NCI-H146 treated with DMSO at 0.1 percent for 48 hours (cell line): ENCODE data around the gene LDLRAD4.

Source experiments
- DNase-seq: peaks from one replicate; lab custom pipeline; 2025; ENCODE audit not compliant: unreplicated experiment; lab: John Stamatoyannopoulos, UW

LDLRAD4 gene

GRCh38 chr18:13440277-13441248 lies 222.0 kb downstream of the LDLRAD4 start:
- peak; percentile 36 for DNase-seq

- no peak for DNase-seq
Observed at GRCh38 chr18:13441736-13442135, 223.2 kb downstream of the LDLRAD4 start.

DNA sequence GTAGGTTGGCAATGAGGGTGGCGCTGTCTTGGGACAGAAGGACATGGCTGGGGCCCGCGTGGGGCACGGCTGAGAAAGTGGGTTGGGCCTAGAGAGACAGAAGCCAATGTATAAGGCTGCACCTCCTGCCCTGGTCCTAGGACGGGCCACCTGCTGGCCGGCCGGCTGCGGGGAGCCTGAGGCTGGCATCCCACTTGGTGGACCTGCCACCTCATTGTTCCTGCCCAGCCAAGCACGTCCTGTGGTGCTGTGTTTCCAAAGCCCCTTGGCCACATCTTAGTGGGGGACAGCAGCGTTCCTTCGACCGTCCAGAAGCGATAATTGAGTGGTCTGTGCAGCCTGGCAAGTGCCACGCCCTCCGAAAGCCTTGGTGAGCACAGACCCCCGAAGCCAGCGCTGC lies 223.9 kb downstream of the LDLRAD4 start:
- DNase-seq: no peak

DNA sequence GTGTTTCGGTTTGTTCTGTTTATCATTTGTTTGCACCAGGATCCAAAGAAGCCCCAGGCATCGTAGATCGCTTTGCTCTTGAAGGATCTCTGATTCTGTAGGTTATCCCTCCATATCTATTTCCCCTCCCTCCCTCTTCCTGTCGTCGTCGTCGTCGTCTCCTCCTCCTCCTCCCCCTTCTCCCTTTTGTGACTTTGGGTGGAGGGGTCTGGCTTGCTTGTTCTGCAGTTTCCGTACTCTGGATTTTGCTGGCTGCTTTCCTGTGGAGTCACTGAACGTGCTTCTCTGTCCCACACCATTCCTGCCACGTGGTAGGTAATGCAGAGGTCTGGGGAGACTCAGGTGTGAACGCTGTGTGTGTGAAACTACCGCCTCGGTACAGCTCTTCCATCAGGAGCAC lies 225.0 kb downstream of the LDLRAD4 start:
- no peak for DNase-seq

DNA sequence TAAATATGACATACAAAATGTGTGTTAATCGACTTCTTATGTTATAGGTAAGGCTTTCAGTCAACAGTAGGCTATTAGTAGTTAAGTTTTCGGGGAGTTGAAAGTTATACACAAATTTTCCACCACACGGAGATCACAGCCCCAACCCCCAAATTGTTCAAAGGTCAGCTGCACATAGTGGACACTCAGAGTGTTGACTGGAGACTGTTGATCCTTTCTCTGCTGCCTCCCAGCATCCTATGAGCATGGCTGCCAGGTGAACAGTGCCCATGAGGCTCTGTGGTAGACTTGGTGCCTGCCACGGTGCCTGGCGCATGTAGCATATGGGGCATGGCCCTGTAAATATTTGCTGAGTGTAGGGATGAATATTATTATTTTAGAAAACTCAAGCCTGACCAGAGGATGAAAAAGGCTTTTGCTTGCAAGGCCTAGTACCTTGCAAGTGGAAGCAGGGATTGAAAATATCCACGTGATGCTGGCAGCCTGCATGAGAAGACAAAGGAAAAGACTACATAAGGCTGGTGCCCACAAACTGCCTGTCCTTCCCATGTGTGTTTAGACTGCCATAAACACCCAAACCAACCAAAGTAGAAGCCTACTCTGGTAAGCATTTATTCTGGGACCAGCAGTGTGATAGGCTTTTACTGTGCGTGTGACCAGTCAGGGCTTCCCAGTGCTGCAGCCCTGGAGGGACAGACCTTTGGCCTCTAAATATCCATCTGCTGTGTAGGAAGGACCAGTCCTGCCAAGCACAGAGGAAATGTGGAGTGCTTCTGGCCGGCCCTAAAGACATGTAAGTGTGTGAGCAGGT lies 226.1 kb downstream of the LDLRAD4 start:
- no peak for DNase-seq

- DNase-seq: no peak
Observed at GRCh38 chr18:13445241-13445897, 226.8 kb downstream of the LDLRAD4 start.

GRCh38 chr18:13446024-13446423 lies 227.5 kb downstream of the LDLRAD4 start:
- no peak for DNase-seq

DNA sequence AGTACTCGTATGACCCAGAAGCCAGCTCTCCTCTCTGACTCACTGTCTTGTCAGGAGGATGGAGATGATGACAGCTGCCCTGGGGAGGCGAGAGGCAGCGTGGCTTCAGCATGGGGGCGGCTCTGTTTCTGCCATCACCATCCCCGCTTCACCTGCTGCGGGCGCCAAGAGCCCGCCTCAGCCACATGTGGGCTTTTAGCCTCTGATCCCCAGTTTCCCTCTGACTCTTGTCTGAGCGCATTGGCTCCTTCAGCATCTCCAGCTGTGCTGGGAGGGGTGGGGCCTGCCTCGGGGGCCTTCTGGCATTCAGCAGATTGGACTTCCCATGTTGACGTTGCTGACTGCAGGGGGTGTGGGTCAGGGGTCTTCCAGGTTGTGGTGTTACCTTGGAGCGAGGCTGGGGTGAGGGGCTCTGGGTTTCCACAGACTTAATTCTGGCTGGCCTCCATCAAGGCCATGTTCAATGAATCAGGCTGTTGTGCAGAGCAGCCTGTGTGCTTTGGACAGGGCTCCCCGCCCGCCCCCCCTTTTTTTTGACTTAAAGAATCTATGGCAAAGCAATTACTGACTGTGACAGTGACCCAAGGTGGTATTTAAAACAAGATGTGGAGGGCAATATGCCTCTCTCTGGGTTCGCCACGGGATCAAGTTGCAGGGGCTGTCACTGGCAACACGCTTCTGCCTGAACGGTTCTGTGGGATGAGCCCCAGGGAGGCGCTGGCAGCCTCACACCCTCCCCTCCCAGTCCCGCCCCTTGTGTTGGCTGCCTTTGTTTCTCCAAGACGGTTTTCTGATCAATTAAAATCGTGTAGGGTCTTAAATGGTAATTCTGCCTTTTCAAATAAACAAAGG lies 228.3 kb downstream of the LDLRAD4 start:
- no peak for DNase-seq

DNA sequence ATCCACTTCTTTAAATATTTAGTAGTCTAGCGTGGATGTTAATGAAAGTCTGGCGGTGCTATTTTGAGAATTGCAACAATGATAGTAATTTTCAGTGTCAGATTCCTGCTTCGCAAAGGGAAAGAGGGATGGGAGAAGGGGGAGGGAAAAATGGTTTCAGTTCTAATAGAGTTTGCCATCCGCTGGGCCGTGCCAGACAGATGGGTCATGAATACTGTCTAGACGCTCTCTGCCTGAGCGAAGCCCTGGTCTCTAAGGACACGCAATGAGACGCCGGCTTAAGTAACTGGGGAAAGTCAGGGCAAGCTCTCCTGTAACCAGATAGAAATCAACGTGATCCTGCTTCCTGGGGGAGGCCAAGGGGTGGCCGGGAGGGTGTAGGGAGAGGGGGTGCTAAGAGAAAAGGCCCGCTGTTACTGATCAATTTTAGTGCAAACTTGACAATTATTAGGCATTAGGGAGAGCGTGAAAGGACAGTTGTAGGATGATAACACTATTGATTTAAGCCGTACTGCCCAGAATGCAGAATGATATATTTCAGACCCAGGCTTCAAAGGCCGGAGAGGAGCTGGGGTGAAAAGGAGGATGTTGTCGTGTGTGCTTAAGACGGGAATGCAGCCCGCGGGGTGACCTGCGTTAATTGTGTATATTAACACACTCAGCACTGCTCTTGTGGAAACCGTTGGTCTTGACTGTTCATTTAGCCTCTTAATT lies 229.2 kb downstream of the LDLRAD4 start:
- DNase-seq: no peak

DNA sequence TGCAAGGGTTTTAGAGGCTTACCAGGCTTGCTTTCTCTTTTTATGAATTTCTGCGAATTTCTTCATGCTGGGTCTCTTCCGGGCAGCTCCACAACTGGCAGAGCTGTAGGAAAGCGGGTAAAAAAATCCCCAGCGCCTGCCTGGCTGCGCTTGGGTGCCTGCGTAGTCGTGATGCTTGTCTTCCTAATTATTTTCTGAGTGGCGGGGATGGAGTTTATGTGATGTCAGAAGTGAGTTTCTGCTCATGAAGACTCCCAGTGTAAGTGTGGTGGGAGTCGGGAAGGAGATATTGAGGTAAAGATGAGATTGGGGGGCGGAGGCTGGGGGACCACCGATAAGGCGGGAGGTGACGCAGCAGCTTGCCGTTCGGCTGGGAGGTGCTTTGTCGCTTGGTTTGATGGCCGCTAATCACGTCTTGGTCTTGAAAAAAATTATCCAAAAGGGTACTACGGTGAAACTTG lies 229.8 kb downstream of the LDLRAD4 start:
- no peak for DNase-seq

- no peak for DNase-seq
Observed at GRCh38 chr18:13449651-13450050, 231.1 kb downstream of the LDLRAD4 start.

DNA sequence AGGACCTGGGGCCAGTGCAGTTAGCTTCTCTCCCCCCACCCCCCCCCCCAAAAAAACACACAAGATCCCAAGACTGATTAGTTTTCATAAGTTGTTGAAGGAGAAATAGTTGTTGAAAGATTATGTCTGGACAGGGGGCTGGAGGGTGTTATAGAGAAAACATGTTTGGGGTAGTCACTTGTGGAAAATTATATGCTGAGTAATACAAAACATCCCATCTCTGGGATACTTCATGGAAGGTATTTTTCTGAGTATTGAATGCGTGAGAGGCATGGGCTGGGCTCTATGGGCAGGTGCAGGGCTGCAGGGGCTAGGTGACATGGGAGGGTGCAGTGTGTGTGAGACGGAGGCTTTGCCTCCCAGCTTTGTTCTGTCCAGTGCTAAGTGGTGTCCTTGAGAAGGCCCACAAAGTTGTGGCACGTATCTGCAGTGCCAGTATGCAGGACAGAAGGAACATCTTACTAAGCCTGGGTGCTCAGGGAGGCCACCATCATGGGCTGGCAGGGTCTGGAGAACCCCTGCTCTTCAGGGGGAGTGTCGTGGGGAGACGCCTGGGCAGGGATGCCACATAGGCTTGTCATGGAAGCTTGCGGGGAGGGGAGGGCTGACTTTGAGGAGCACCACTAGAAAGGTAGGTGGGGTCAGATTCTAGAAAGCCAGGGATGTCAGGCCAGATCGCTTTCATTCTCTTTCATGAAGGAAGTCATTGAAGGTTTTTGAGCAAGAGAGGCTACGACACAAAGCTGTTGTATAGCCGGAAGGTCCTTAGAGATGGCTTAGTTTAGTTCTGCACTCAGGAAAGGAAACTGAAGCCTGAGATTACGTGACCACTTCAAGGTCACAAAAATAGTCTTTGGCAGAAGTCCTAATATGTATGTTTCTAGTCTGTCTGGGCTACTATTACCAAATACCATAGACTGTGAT lies 232.0 kb downstream of the LDLRAD4 start:
- no peak for DNase-seq

DNA sequence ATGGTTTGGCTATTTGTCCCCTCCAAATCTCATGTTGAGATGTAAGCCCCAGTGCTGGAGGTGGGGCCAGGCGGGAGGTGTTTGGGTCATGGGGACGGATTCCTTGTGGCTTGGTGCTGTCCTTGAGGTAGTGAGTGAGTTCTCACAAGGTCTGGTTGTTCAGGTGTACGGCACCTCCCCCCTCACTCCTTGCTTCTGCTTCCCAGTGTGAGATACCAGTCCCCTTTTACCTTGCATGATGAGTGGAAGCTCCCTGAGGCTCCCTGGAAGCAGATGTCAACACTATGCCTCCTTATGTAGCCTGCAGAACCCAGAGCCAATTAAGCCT lies 232.6 kb downstream of the LDLRAD4 start:
- no peak for DNase-seq

DNA sequence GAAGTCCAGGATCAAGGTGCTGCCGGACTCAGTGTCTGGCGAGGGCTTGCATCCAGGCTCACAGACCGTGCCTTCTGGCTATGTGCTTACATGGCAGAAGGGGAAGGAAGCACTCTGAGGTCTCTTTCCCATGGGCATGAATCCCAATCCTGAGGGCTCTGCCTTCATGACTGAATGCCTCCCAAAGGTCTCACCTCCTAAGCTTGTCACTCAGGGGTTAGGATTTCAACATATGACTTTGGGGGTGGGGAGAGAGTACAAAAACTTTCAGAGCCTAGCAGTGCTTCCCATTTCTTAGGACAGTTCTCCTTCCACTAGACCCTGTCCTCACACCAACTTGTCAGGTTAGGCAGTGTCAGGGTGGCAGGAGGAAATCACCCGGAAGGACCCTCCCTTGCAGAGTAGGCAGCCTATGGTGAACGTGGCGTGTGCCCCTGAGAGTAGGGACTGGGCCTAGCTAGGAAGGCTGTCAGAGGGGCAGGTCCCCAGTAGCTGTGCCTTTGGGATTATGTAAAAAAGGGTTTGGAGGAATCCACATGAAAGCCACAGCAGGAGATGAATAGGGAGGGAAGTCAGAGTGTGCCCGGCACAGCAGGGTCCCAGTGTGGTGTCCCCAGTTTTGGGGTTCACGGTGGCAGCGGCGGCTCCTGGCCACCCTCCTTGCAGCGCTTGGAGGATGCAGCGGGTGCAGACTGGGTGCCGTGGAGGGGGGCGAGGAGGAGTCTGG lies 233.3 kb downstream of the LDLRAD4 start:
- no peak for DNase-seq

GRCh38 chr18:13452388-13452811 lies 233.8 kb downstream of the LDLRAD4 start:
- DNase-seq: no peak

DNA sequence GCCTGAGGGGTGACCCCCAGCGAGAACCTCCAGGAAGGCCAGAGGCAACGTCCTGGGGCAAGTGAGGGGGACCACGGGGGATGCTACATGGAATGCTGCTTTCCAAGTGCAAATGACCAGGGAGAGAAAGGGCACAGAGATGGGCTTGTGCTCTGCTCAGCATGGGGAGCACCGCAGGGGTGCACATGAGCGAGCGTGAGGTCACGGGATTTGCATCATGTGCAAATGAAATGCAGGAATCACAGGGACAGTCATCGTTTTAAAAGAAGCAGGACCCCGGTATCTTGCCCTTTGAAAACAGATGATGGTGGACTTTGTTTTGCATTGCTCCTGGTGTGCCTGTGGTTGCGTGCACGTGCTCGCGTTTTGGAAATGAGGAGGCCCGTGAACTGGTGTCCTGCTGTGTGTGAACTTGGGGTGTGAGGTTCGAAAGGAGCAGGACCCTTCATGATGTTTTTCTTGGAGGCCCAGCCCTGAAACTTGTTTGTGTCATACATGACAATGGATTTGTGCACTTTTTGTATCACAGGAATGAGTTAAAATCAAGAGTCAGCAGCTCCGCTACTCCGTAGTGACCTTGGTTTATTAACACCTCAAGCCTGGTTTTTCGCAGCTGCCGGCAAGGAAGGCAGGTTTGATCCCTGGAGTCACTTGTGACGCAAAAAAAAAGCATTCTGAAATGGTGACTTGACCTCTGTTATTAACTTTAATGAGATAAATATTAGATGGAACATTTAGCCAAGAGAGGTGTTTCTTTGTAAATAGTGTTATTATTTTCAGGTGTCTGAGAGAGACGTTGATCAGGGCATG lies 234.5 kb downstream of the LDLRAD4 start:
- DNase-seq: no peak

DNA sequence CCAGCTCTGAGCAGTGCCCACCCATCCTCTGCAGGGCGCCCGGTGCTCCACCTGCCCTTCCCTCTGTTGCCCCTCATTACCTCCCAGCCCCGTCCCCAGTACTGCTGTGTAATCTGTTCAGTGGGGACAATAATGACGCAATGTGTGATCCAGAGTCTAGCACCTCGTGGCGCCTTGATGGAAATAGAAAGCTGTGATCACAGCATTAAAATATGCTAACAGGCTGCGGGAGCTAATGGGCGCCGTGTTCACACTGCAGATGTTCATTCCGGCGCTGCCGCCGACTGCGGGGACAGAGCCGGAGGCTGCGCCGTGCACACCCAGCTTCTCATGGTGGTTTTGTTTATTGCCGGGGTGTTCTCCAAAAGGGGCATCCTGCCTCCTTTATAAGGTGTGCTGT lies 235.2 kb downstream of the LDLRAD4 start:
- DNase-seq: peak; percentile 8
